ENCODE results near the gene PLA2G4E. TPM values are rescaled to one million over a fixed set of nuclear protein-coding genes. Genes with fewer than 3 reads are reported as not detected.

PLA2G4E gene
- total and polyA plus RNA-seq, 2 of the 13 experiments (the other 11 are each of a cell fraction or from before 2014, with no cell fraction given): not detected

DNA sequence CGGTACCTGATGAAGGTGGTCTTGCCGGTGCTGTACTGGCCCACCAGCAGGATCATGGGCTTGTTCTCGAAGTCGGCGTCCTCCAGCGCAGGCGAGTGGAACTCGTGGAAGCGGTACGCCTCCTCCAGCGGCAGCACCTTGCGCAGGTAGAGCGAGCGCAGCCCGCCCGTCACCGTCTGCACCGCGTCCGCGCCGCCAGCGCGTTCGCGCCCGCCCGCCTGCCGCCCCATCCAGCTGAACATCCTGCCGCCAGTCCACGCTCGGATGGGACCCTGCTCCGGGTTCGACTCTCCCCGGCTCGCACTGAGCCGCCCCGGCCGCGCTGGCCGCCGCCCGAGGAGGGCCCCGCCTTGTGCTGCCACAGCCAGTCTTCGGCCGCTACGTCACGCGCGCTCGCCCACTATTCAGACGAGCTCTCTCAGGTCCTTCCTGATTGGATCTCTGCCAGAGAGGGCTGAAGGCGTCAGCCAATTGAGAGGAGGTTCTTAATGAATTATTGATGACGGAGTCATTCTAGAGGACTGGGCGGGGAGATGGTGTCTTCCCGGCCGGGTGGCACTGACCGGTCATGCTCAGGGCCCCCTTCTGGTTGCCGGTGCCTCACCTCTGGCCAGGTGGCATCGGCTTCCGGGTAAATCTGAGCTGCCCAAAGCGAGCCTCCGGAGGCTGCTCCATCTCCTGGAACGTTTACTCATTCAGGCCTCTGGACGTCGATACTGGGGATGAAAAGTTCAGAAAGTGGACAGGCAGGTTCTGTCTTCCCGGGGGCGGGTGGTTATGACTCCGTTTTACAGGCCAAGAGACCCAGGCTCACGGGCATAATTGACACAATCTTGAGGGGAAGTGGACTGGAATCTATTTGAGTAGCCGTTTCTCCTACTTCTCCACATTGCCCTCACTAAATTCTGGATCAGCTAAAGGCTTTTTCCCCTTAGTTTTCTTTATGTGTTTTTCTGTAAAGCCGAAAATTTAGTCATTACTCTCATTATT is 48.3 kb downstream of the PLA2G4E start, which contains the start of gene EHD4 (continued):
- TF ChIP-seq MTA3 (CRISPR knock-in tag; IDR thresholded peaks at IDR 0.05) (no peak), ARID4A (CRISPR knock-in tag; IDR thresholded peaks at IDR 0.05; ENCODE audit: borderline replicate concordance) (peak; percentile 86), ZNF3 (CRISPR knock-in tag; IDR thresholded peaks at IDR 0.05) (no peak), SIN3B (IDR thresholded peaks at IDR 0.05; ENCODE audit: low read length) (no peak), KDM4B (CRISPR knock-in tag; IDR thresholded peaks at IDR 0.05) (no peak), SIX4 (CRISPR knock-in tag; IDR thresholded peaks at IDR 0.05) (no peak), PLSCR1 (CRISPR knock-in tag; IDR thresholded peaks at IDR 0.05; ENCODE audit: borderline replicate concordance) (no peak), HOXD1 (CRISPR knock-in tag; IDR thresholded peaks at IDR 0.05) (no peak), ESRRA (CRISPR knock-in tag; IDR thresholded peaks at IDR 0.05; ENCODE audit: low read depth) (no peak), HOXA9 (CRISPR knock-in tag; IDR thresholded peaks at IDR 0.05; ENCODE audit: borderline replicate concordance) (0 out of 2 replicates have a peak, but pooled peaks have one; percentile 83), SYNCRIP (IDR thresholded peaks at IDR 0.05; ENCODE audit: insufficient read depth, low read depth, low read length) (no peak), GZF1 (CRISPR knock-in tag; IDR thresholded peaks at IDR 0.05) (no peak), ZNF619 (CRISPR knock-in tag; IDR thresholded peaks at IDR 0.05) (no peak; the same call in 1 of the 2 replicates), AGO1 (IDR thresholded peaks at IDR 0.05; ENCODE audit: low read depth, low read length, poor library complexity, severe bottlenecking) (no peak), ZNF572 (CRISPR knock-in tag; IDR thresholded peaks at IDR 0.05) (no peak), SRF (IDR thresholded peaks at IDR 0.05; ENCODE audit: low read depth, low read length) (no peak), ZNF367 (CRISPR knock-in tag; IDR thresholded peaks at IDR 0.05; ENCODE audit: borderline replicate concordance) (no peak), ZNF18 (CRISPR knock-in tag; IDR thresholded peaks at IDR 0.05; ENCODE audit: insufficient replicate concordance) (no peak), ZMAT3 (CRISPR knock-in tag; conservative IDR thresholded peaks at IDR 0.05) (peak; percentile 86; the same call in 1 of the 2 replicates), DNMT1 (CRISPR knock-in tag; IDR thresholded peaks at IDR 0.05) (no peak; the same call in 1 of the 2 replicates), RNF2 (conservative IDR thresholded peaks at IDR 0.05; ENCODE audit: low read depth) (no peak)
- TF ChIP-seq, protein P1, sequence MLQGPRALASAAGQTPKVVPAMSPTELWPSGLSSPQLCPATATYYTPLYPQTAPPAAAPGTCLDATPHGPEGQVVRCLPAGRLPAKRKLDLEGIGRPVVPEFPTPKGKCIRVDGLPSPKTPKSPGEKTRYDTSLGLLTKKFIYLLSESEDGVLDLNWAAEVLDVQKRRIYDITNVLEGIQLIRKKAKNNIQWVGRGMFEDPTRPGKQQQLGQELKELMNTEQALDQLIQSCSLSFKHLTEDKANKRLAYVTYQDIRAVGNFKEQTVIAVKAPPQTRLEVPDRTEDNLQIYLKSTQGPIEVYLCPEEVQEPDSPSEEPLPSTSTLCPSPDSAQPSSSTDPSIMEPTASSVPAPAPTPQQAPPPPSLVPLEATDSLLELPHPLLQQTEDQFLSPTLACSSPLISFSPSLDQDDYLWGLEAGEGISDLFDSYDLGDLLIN (CRISPR knock-in tag; IDR thresholded peaks at IDR 0.05; ENCODE audit: borderline replicate concordance): no peak

Data from HepG2 (cell line).